Activated CD8-positive, alpha-beta memory T cell treated with anti-CD3 and anti-CD28 coated beads, Interleukin-2, amount 10 ng/mL, durations not matched to agents 7 days and 5 days (primary cell): ENCODE results near the gene HDGFL3. TPM values are rescaled to one million over a fixed set of nuclear protein-coding genes. Genes with fewer than 3 reads are reported as not detected.
"Not testable (repeated sequence)": the region's sequence is repeated elsewhere in the genome, so short reads cannot be mapped to it uniquely, and the experiment has no call there.

Experiments
- ATAC-seq: fragments of 150-1000 bp; cut with Tn5 transposase; one replicate; pipeline ENCODE4 v1.10.0; 2021; ENCODE audit warnings: moderate library complexity
- CTCF ChIA-PET: fragments of 350-600 bp; sonication (Branson Sonifier 250); formaldehyde crosslinking; loops from one replicate; lab custom pipeline; 2021; ENCODE audit warnings: antibody characterized with exemption; lab: Charles Lee
- DNase-seq: peaks from one replicate; pipeline ENCODE4 v3.0.0-alpha.2; 2020
- H3K27ac Mint-ChIP-seq: one replicate; pipeline ENCODE4 v1.8.0; 2021; ENCODE audit warnings: mild to moderate bottlenecking, mixed read lengths
- H3K27me3 Mint-ChIP-seq: one replicate; pipeline ENCODE4 v1.8.0; 2021; ENCODE audit warnings: mixed read lengths
- H3K36me3 Mint-ChIP-seq: one replicate; pipeline ENCODE4 v1.8.0; 2021; ENCODE audit warnings: mild to moderate bottlenecking, mixed read lengths
- H3K4me1 Mint-ChIP-seq: one replicate; pipeline ENCODE4 v1.8.0; 2021; ENCODE audit warnings: mixed read lengths
- H3K4me3 Mint-ChIP-seq: one replicate; pipeline ENCODE4 v1.8.0; 2021; ENCODE audit warnings: mild to moderate bottlenecking, moderate library complexity, mixed read lengths
- H3K9me3 Mint-ChIP-seq: one replicate; pipeline ENCODE4 v1.8.0; 2022; ENCODE audit warnings: low read depth, mixed read lengths
- total RNA-seq, 2 experiments: library from RNA; stranded (reverse); gene quantifications; one replicate each; pipeline ENCODE4 v1.2.3, GENCODE V29; 2021

The HDGFL3 gene
- total RNA-seq = 10 to 100 TPM; 20.4 to 91.0 TPM

- Mint-ChIP-seq H3K4me3 (peak within 1 kb of the TSS; percentile 83), H3K9me3 (no peaks in the 10 kb centered on the region), H3K36me3 (peaks cover 3% of the 10 kb centered on the region), H3K27me3 (peaks cover 40% of the 10 kb centered on the region), H3K27ac (peak within 1 kb of the TSS; percentile 5), H3K4me1 (peaks cover 11% of the 10 kb centered on the region)
- ATAC-seq = peak; percentile 69
- DNase-seq = peak; percentile 48
- CTCF ChIA-PET = interaction anchor here (0.8 to 2.8 kb wide), 8 partner anchors 8 to 197 kb away, joined by 3 to 12 read pairs (median 3); partner anchors contain the start of genes C15orf40 and TM6SF1
Measured at GRCh38 chr15:83207660-83208366, at the start of gene HDGFL3. TSS of gene HDGFL3 (minus strand) at chr15:83207823. CDS start at chr15:83207414, 409 bp downstream.

- peaks cover 55% of the 10 kb centered on the region for H3K27me3 Mint-ChIP-seq
- H3K4me3 Mint-ChIP-seq = no peak overlapping the region
- CTCF ChIA-PET = no interaction called here
- no peaks in the 10 kb centered on the region for H3K4me1 Mint-ChIP-seq
- no peaks in the 10 kb centered on the region for H3K9me3 Mint-ChIP-seq
- no peak for ATAC-seq
- DNase-seq = no peak
- no peak overlapping the region for H3K27ac Mint-ChIP-seq
- H3K36me3 Mint-ChIP-seq = no peaks in the 10 kb centered on the region
Measured at GRCh38 chr15:83250781-83251180, 43.2 kb upstream of the HDGFL3 start.

GRCh38 chr15:83249030-83249343, 41.4 kb upstream of the HDGFL3 start:
- ATAC-seq (no peak), DNase-seq (no peak)
- Mint-ChIP-seq H3K27me3 (peaks cover 58% of the 10 kb centered on the region), H3K4me3 (no peak overlapping the region), H3K27ac (no peak overlapping the region), H3K9me3 (no peaks in the 10 kb centered on the region), H3K36me3 (no peaks in the 10 kb centered on the region), H3K4me1 (no peaks in the 10 kb centered on the region)
- CTCF ChIA-PET = interaction anchor here (0.9 to 2.7 kb wide), 13 partner anchors 8 to 310 kb away, joined by 3 to 13 read pairs (median 6); no protein-coding TSS in a partner anchor

- Mint-ChIP-seq H3K4me3 (no peak overlapping the region), H3K27ac (no peak overlapping the region), H3K4me1 (no peaks in the 10 kb centered on the region), H3K27me3 (peaks cover 60% of the 10 kb centered on the region), H3K9me3 (no peaks in the 10 kb centered on the region), H3K36me3 (no peaks in the 10 kb centered on the region)
- ATAC-seq (no peak), DNase-seq (no peak)
- CTCF ChIA-PET = interaction anchor here (0.7 to 2.7 kb wide), 16 partner anchors 9 to 311 kb away, joined by 3 to 13 read pairs (median 6); partner anchors contain the start of gene C15orf40
Measured at GRCh38 chr15:83248151-83249029, 40.8 kb upstream of the HDGFL3 start.

- Mint-ChIP-seq H3K27me3 (peaks cover 40% of the 10 kb centered on the region), H3K4me3 (no peak overlapping the region), H3K9me3 (no peaks in the 10 kb centered on the region), H3K36me3 (no peaks in the 10 kb centered on the region), H3K4me1 (no peaks in the 10 kb centered on the region), H3K27ac (no peak overlapping the region)
- DNase-seq (no peak), ATAC-seq (no peak)
- CTCF ChIA-PET = interaction anchor here (1.0 kb wide), 1 partner anchor 11 kb away, joined by 3 read pairs; no protein-coding TSS in a partner anchor
Measured at GRCh38 chr15:83243634-83244033, 36.0 kb upstream of the HDGFL3 start.

GRCh38 chr15:83230242-83230641, 22.6 kb upstream of the HDGFL3 start:
- CTCF ChIA-PET = no interaction called here
- Mint-ChIP-seq H3K27ac (no peak overlapping the region), H3K36me3 (no peaks in the 10 kb centered on the region), H3K4me3 (no peak overlapping the region), H3K4me1 (no peaks in the 10 kb centered on the region), H3K9me3 (no peaks in the 10 kb centered on the region), H3K27me3 (peaks cover 7% of the 10 kb centered on the region)
- DNase-seq (no peak), ATAC-seq (no peak)

- no peak for ATAC-seq
- Mint-ChIP-seq H3K4me3 (no peak overlapping the region), H3K9me3 (no peaks in the 10 kb centered on the region), H3K27me3 (peaks cover 29% of the 10 kb centered on the region), H3K27ac (no peak overlapping the region), H3K36me3 (no peaks in the 10 kb centered on the region), H3K4me1 (no peaks in the 10 kb centered on the region)
- CTCF ChIA-PET = no interaction called here
- DNase-seq = no peak
Measured at GRCh38 chr15:83225449-83225848, 17.8 kb upstream of the HDGFL3 start.

- ATAC-seq, DNase-seq, CTCF ChIA-PET, H3K9me3 Mint-ChIP-seq, H3K27ac Mint-ChIP-seq, H3K4me3 Mint-ChIP-seq, H3K36me3 Mint-ChIP-seq: not testable (repeated sequence)
- Mint-ChIP-seq H3K27me3 (peaks cover 49% of the 10 kb centered on the region), H3K4me1 (peaks cover 11% of the 10 kb centered on the region)
Measured at GRCh38 chr15:83221781-83222180, 14.2 kb upstream of the HDGFL3 start.

- ATAC-seq (no peak), DNase-seq (no peak)
- Mint-ChIP-seq H3K9me3 (peaks cover 3% of the 10 kb centered on the region), H3K4me3 (no peak overlapping the region), H3K27me3 (peaks cover 49% of the 10 kb centered on the region), H3K36me3 (peaks cover 2% of the 10 kb centered on the region), H3K27ac (no peak overlapping the region), H3K4me1 (peaks cover 11% of the 10 kb centered on the region)
- CTCF ChIA-PET = no interaction called here
Measured at GRCh38 chr15:83219026-83219425, 11.4 kb upstream of the HDGFL3 start.

GRCh38 chr15:83215306-83215705, 7.7 kb upstream of the HDGFL3 start:
- Mint-ChIP-seq H3K9me3 (peaks cover 3% of the 10 kb centered on the region), H3K27me3 (peaks cover 38% of the 10 kb centered on the region), H3K4me1 (peaks cover 11% of the 10 kb centered on the region), H3K4me3 (no peak overlapping the region), H3K36me3 (peaks cover 2% of the 10 kb centered on the region), H3K27ac (no peak overlapping the region)
- ATAC-seq (no peak), DNase-seq (no peak)
- CTCF ChIA-PET = no interaction called here

GRCh38 chr15:83210619-83211018, 3.0 kb upstream of the HDGFL3 start:
- H3K36me3 Mint-ChIP-seq = peaks cover 5% of the 10 kb centered on the region
- CTCF ChIA-PET = interaction anchor here (0.8 kb wide), 1 partner anchor 200 kb away, joined by 4 read pairs; the partner anchor contains the start of gene C15orf40
- ATAC-seq (no peak), DNase-seq (no peak)
- no peak overlapping the region for H3K4me3 Mint-ChIP-seq
- no peak overlapping the region for H3K27ac Mint-ChIP-seq
- peaks cover 6% of the 10 kb centered on the region for H3K4me1 Mint-ChIP-seq
- peaks cover 23% of the 10 kb centered on the region for H3K27me3 Mint-ChIP-seq
- H3K9me3 Mint-ChIP-seq = peaks cover 3% of the 10 kb centered on the region

- no peak overlapping the region for H3K27ac Mint-ChIP-seq
- no peak overlapping the region for H3K4me3 Mint-ChIP-seq
- ATAC-seq (no peak), DNase-seq (no peak)
- peaks cover 32% of the 10 kb centered on the region for H3K27me3 Mint-ChIP-seq
- CTCF ChIA-PET = interaction anchor here (2.8 kb wide), 1 partner anchor 198 kb away, joined by 12 read pairs; the partner anchor contains the start of gene C15orf40
- no peaks in the 10 kb centered on the region for H3K9me3 Mint-ChIP-seq
- peaks cover 10% of the 10 kb centered on the region for H3K4me1 Mint-ChIP-seq
- H3K36me3 Mint-ChIP-seq = peaks cover 3% of the 10 kb centered on the region
Measured at GRCh38 chr15:83209333-83209732, 1.7 kb upstream of the HDGFL3 start.

GRCh38 chr15:83208367-83208661, 691 bp upstream of the HDGFL3 start:
- no peak overlapping the region for H3K27ac Mint-ChIP-seq
- CTCF ChIA-PET = interaction anchor here (0.8 to 2.8 kb wide), 8 partner anchors 9 to 197 kb away, joined by 3 to 12 read pairs (median 3); partner anchors contain the start of genes C15orf40 and TM6SF1
- DNase-seq (no peak), ATAC-seq (no peak)
- peaks cover 37% of the 10 kb centered on the region for H3K27me3 Mint-ChIP-seq
- peaks cover 11% of the 10 kb centered on the region for H3K4me1 Mint-ChIP-seq
- H3K36me3 Mint-ChIP-seq = peaks cover 3% of the 10 kb centered on the region
- H3K4me3 Mint-ChIP-seq = no peak overlapping the region
- no peaks in the 10 kb centered on the region for H3K9me3 Mint-ChIP-seq
